ENCODE measurements around the gene ZNF714. TPM values are rescaled to one million over a fixed set of nuclear protein-coding genes. Genes with fewer than 3 reads are reported as not detected.

The ZNF714 gene
- total RNA-seq, 1 experiment from 2014 or later = 20.0 TPM

GRCh38 chr19:21098291-21098690, 16.3 kb downstream of the ZNF714 start:
- DNase-seq (ENCODE audit: low read depth, low spot score) = no peak

More at GRCh38 chr19:21098291-21098690, 16.3 kb downstream of the ZNF714 start:
- Histone ChIP-seq H3K27me3 (ENCODE audit: insufficient read depth, low read length) (no peaks in the 10 kb centered on the region), H3K4me3 (replicated peaks in 1 of 2; ENCODE audit: low read depth in 1 of 2, low read length in 2 of 2) (no peak overlapping the region), H3K4me2 (ENCODE audit: low read length) (no peak overlapping the region), H3K9me2 (ENCODE audit: insufficient read depth) (no peaks in the 10 kb centered on the region), H2AFZ (ENCODE audit: low read depth, low read length, poor library complexity, severe bottlenecking) (no peak overlapping the region), H4K20me1 (ENCODE audit: insufficient read depth) (no peaks in the 10 kb centered on the region), H3K36me3 (ENCODE audit: control insufficient read depth in 1 of 2, insufficient read depth in 2 of 2, low read length in 2 of 2) (peaks cover 0 to 5% of the 10 kb centered on the region in 2 experiments; a peak in 1 of 4 replicates), H3K27ac (ENCODE audit: low read depth, low read length) (no peak overlapping the region), H3K79me2 (ENCODE audit: insufficient read depth, low read length) (peaks cover 7% of the 10 kb centered on the region; the same call in 1 of the 2 replicates), H3K9me3 (ENCODE audit: control insufficient read depth in 1 of 2, insufficient read depth in 1 of 2, low read depth in 1 of 2, low read length in 2 of 2) (no peaks in the 10 kb centered on the region), H3K9ac (ENCODE audit: low read length) (no peak overlapping the region), H3K4me1 (ENCODE audit: control insufficient read depth in 1 of 2, insufficient read depth in 2 of 2, low read length in 2 of 2) (no peaks in the 10 kb centered on the region)
- ChIA-PET RAD21 (ENCODE audit: low non-redundant PET in 1 of 2, low total read pairs in 2 of 2, uncharacterized antibody in 2 of 2, unreplicated experiment in 2 of 2) (no interaction called here), CTCF (no interaction called here), POLR2A (no interaction called here)
- no peak for ATAC-seq
- BruUV-seq (replicated peaks) = TSS peak; percentile 25
- no peak for TF ChIP-seq EZH2phosphoT487 (IDR thresholded peaks at IDR 0.05; ENCODE audit: borderline replicate concordance)
- TF ChIP-seq FOSL1 (IDR thresholded peaks at IDR 0.05; ENCODE audit: low read depth) = no peak
- no peak for TF ChIP-seq ATF3 (IDR thresholded peaks at IDR 0.05)
- no peak for TF ChIP-seq CTCF (IDR thresholded peaks at IDR 0.05 in 2 of 3, conservative IDR thresholded peaks at IDR 0.05 in 1 of 3; ENCODE audit: borderline replicate concordance in 1 of 3, insufficient read depth in 1 of 3, low read depth in 2 of 3, low read length in 2 of 3)
- TF ChIP-seq SP1 (IDR thresholded peaks at IDR 0.05; ENCODE audit: low read depth) = no peak
- TF ChIP-seq ELF1 (IDR thresholded peaks at IDR 0.05; ENCODE audit: borderline replicate concordance, low read depth) = no peak
- no peak for TF ChIP-seq CEBPB (IDR thresholded peaks at IDR 0.05; ENCODE audit: low read depth)
- no peak for TF ChIP-seq SIN3A (IDR thresholded peaks at IDR 0.05; ENCODE audit: low read depth)
- no peak for TF ChIP-seq CBX3 (IDR thresholded peaks at IDR 0.05; ENCODE audit: low read depth)
- no peak for TF ChIP-seq MAX (IDR thresholded peaks at IDR 0.05)
- intact Hi-C loops (cut with micrococcal nuclease) = no loop called here

Data from HCT116 (cell line).